Measurements from ENCODE around the gene ARG2. TPM values are rescaled to one million over a fixed set of nuclear protein-coding genes. Genes with fewer than 3 reads are reported as not detected.

ARG2 gene
- total RNA-seq, 2 donors from 2014 or later, result 31.9 to 565 TPM

GRCh38 chr14:67572608-67573007, 47.1 kb upstream of the ARG2 start:
- intact Hi-C loops (cut with DNase I), result no loop called here
- Histone ChIP-seq H3K4me3 (no peak overlapping the region), H3K27ac (no peak overlapping the region), H3K36me3 (no peaks in the 10 kb centered on the region), H3K4me1 (replicated peaks) (no peaks in the 10 kb centered on the region), H3K9me3 (no peaks in the 10 kb centered on the region), H3K27me3 (replicated peaks; ENCODE audit: insufficient read depth) (no peaks in the 10 kb centered on the region)
- no peak for DNase-seq (ENCODE audit: low spot score)
- WGBS, result 91% methylated on average over 5 of the region's 5 CpGs
- TF ChIP-seq POLR2A (IDR thresholded peaks at IDR 0.05) (no peak), CTCF (IDR thresholded peaks at IDR 0.05) (no peak), POLR2AphosphoS5 (IDR thresholded peaks at IDR 0.05) (no peak)

DNA sequence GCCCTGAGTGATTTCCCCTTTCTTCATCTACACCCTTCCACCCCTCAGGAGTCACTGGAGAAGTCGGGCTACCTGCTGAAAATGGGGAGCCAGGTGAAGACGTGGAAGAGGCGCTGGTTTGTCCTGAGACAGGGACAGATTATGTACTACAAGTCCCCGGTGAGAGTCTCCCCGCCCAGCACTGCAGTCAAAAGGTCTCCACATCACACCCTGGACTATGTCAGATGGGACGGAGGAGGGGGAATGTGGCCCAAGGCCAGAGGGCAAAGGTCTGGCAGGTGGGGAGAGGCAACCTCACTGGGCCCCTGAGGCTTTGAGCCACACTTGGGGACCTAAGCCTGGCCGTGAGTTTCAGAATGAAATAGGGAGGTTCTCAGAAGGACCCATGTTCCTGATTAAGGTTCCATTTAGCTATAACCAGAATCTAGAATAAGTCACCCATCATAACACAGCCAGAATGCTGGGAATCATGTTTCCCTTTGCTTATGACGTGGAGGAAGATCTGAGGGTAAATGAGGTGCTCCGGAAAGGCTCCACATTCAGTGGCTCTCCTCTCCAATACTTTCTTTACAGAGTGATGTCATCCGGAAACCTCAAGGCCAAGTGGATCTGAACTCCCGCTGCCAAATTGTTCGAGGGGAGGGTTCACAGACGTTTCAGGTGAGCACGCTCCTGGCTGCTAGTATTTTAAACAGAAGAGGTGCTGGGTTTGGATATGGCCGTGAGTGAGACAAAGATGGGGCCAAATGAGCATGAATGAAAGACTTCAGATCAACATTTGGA, 46.3 kb upstream of the ARG2 start:
- H3K27ac ChIP-seq, result no peak overlapping the region
- DNase-seq (ENCODE audit: low spot score), result no peak
- intact Hi-C loops (cut with DNase I), result no loop called here
- H3K36me3 ChIP-seq, result no peaks in the 10 kb centered on the region
- 85% methylated on average over 15 of the region's 15 CpGs for WGBS
- no peak for TF ChIP-seq POLR2AphosphoS5 (IDR thresholded peaks at IDR 0.05)
- TF ChIP-seq CTCF (IDR thresholded peaks at IDR 0.05), result no peak
- no peak for TF ChIP-seq POLR2A (IDR thresholded peaks at IDR 0.05)
- H3K27me3 ChIP-seq (replicated peaks; ENCODE audit: insufficient read depth), result no peaks in the 10 kb centered on the region
- H3K4me3 ChIP-seq, result no peak overlapping the region
- H3K4me1 ChIP-seq (replicated peaks), result no peaks in the 10 kb centered on the region
- H3K9me3 ChIP-seq, result no peaks in the 10 kb centered on the region

DNA sequence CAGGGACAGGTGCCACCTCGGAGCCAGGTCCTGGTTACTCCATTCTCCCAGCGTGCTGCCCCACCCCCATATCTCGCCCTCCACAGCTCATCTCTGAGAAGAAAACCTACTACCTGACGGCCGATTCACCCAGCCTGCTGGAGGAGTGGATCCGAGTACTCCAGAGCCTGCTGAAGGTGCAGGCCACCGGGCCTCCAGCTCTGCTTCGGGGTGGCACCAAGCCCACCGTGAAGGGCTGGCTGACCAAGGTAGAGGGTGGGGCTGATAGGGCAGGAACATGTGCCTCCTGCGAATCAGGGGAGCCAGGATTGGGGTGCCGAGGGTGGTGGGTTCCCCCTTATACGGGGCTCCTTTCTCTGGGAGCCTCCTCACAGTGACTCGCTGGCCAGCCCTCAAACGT, 45.6 kb upstream of the ARG2 start:
- Histone ChIP-seq H3K4me1 (replicated peaks) (no peaks in the 10 kb centered on the region), H3K27me3 (replicated peaks; ENCODE audit: insufficient read depth) (no peaks in the 10 kb centered on the region), H3K27ac (no peak overlapping the region), H3K9me3 (no peaks in the 10 kb centered on the region), H3K4me3 (no peak overlapping the region), H3K36me3 (no peaks in the 10 kb centered on the region)
- 91% methylated on average over 14 of the region's 14 CpGs for WGBS
- TF ChIP-seq CTCF (IDR thresholded peaks at IDR 0.05) (no peak), POLR2AphosphoS5 (IDR thresholded peaks at IDR 0.05) (no peak), POLR2A (IDR thresholded peaks at IDR 0.05) (no peak)
- intact Hi-C loops (cut with DNase I), result no loop called here
- DNase-seq (ENCODE audit: low spot score), result no peak

DNA sequence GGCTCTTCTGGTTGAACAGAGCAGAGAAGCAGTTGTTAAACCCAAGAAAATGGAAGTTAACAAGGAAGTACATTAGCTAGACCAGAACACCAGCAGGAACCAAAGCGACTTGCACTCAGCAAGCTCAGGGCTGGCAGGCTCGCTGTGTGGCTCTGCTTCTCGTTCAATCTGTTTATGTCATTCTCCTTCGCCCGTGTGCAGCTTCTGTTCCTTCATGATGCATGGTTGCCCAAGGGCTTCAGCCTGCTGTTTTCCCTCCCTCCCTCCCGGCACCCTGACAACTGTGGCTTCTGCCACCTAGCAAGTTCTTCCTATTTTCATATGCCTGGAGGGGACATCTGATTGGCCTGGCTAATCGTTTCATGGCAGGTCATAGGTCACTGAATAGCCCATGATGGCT, 44.9 kb upstream of the ARG2 start:
- no peaks in the 10 kb centered on the region for H3K36me3 ChIP-seq
- 87% methylated on average over 7 of the region's 7 CpGs for WGBS
- no peak overlapping the region for H3K27ac ChIP-seq
- no peak overlapping the region for H3K4me3 ChIP-seq
- intact Hi-C loops (cut with DNase I), result no loop called here
- no peaks in the 10 kb centered on the region for H3K27me3 ChIP-seq (replicated peaks; ENCODE audit: insufficient read depth)
- no peaks in the 10 kb centered on the region for H3K9me3 ChIP-seq
- no peaks in the 10 kb centered on the region for H3K4me1 ChIP-seq (replicated peaks)
- no peak for DNase-seq (ENCODE audit: low spot score)
- TF ChIP-seq POLR2AphosphoS5 (IDR thresholded peaks at IDR 0.05) (no peak), POLR2A (IDR thresholded peaks at IDR 0.05) (no peak), CTCF (IDR thresholded peaks at IDR 0.05) (no peak)

DNA sequence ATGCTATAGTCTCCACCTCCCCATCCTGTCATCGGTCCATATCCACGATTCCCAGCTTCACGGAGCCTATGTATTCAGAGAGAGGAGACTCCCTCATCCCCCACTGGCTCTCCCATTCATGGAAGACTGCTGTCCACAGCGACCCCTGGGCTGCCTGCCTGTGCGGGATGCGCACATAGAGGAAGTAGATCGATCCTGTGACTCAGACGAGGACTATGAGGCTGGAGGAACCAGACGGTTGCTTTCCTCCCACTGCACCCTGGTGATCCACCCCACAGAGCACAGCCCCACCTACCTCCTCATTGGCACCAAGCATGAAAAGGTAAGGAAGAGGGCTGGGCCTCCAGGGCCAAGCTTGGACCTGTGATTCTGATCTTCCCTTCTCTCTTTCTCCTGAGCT, 44.0 kb upstream of the ARG2 start:
- no peak for DNase-seq (ENCODE audit: low spot score)
- no peaks in the 10 kb centered on the region for H3K4me1 ChIP-seq (replicated peaks)
- no peak for TF ChIP-seq POLR2AphosphoS5 (IDR thresholded peaks at IDR 0.05)
- TF ChIP-seq POLR2A (IDR thresholded peaks at IDR 0.05), result no peak
- no peak for TF ChIP-seq CTCF (IDR thresholded peaks at IDR 0.05)
- intact Hi-C loops (cut with DNase I), result no loop called here
- H3K36me3 ChIP-seq, result no peaks in the 10 kb centered on the region
- H3K9me3 ChIP-seq, result no peaks in the 10 kb centered on the region
- no peak overlapping the region for H3K27ac ChIP-seq
- H3K27me3 ChIP-seq (replicated peaks; ENCODE audit: insufficient read depth), result no peaks in the 10 kb centered on the region
- WGBS, result 89% methylated on average over 9 of the region's 9 CpGs
- H3K4me3 ChIP-seq, result no peak overlapping the region
